Measurements from ENCODE around the gene ATOH7. TPM values are rescaled to one million over a fixed set of nuclear protein-coding genes. Genes with fewer than 3 reads are reported as not detected.
A peak's percentile ranks its signal among the peaks of the same experiment; 100 is the strongest.
"Not testable (repeated sequence)": the region's sequence is repeated elsewhere in the genome, so short reads cannot be mapped to it uniquely, and the experiment has no call there.

ATOH7 gene
- total RNA-seq (2014; rRNA removed; shearing (Covaris generic)): not detected in 2 replicates

DNA sequence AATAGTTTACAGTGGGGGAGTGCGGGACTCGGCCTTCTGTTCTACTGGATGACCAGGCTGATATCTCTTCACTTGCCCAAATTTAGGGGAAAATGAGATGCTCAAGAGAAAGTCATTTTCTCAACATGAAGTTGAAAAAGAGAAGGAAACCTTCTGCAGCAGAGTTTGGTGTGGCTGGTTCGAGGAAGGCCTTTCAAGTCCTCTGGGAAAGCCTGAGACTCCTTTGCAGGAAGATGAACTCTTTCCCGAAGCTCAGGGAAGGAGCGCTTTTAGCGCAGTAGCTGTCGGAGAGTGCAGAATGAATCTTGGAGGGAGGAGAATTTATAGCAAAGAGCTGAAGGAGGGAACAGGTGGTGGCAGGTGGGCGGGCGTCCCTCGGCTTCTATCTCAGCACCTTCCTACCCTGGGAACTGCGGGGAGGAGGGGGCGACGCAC is at the start of gene ATOH7:
Gene ATOH7, minus strand, starts transcription at position 297 of the 435 bp plus-strand sequence. CDS start 436 bp downstream, outside the sequence.
- H3K27me3 ChIP-seq (replicated peaks): peaks cover 22% of the 10 kb centered on the region
- H3K4me3 ChIP-seq: peak within 1 kb of the TSS; percentile 46
- no peaks in the 10 kb centered on the region for H3K9me3 ChIP-seq (replicated peaks)
- no peak within 1 kb of the TSS for H3K27ac ChIP-seq
- DNase-seq (ENCODE audit: low read depth in 1 of 2, low spot score in 2 of 2): no peak
- peaks cover 11% of the 10 kb centered on the region for H3K4me1 ChIP-seq (replicated peaks)
- H3K36me3 ChIP-seq: no peaks in the 10 kb centered on the region

DNA sequence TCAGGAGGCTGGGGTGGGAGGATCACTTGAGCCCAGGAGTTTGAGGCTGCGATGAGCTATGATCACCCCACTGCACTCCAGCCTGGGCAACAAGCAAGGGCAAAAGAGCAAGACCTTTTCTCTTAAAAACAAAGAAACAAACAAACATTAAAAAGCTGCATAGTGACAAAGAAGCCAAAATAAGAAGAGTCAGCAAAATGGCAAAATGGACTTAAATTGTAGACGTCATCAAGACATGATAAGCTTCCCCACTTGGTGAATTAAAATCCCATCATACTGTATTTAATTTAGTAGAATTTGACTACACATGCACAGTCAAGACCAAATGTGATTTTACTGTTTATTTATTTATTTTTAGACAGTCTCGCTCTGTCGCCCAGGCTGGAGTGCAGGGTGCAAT is 48.8 kb upstream of the ATOH7 start:
- Histone ChIP-seq H3K27me3 (replicated peaks) (no peaks in the 10 kb centered on the region), H3K4me1 (replicated peaks) (peaks cover 13% of the 10 kb centered on the region), H3K36me3 (no peaks in the 10 kb centered on the region), H3K27ac (no peak overlapping the region), H3K9me3 (replicated peaks) (peaks cover 2% of the 10 kb centered on the region; the same call in 1 of the 2 replicates), H3K4me3 (no peak overlapping the region)
- no peak for DNase-seq (ENCODE audit: low read depth in 1 of 2, low spot score in 2 of 2)

DNA sequence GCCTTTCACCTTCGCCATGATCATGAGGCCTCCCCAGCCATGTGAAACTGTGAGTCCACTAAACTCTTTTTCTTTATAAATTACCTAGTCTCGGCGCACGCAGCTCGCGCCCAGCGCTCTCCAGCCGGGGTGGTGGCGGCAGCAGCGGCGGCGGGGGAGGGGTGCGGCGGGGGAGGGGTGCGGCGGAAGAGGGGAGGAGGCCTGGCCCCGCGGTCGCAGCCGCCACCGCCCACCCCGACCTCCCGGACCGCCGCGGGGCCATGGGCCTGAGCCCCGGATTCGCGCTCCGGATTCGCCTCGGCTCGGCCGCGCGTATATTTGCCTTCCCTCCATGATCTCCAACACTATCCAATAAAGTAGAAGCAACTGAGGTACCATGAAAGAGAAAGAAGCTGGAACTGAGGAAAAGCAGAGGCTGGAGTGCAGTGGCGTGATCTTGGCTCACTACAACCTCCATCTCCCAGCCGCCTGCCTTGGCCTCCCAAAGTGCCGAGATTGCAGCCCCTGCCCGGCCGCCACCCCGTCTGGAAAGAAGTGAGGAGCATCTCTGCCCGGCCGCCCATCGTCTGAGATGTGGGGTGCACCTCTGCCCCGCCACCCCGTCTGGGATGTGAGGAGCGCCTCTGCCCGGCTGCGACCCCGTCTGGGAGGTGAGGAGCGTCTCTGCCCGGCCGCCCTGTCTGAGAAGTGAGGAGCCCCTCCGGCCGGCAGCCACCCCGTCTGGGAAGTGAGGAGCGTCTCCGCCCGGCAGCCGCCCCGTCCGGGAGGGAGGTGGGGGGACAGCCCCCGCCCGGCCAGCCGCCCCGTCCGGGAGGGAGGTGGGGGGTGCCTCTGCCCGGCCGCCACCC is 47.2 kb upstream of the ATOH7 start:
- not testable (repeated sequence) for H3K36me3 ChIP-seq; DNase-seq (ENCODE audit: low read depth in 1 of 2, low spot score in 2 of 2); H3K4me1 ChIP-seq (replicated peaks); H3K27ac ChIP-seq; H3K27me3 ChIP-seq (replicated peaks); H3K9me3 ChIP-seq (replicated peaks); H3K4me3 ChIP-seq

- H3K4me3 ChIP-seq; H3K36me3 ChIP-seq; H3K27ac ChIP-seq; H3K27me3 ChIP-seq (replicated peaks); DNase-seq (ENCODE audit: low read depth in 1 of 2, low spot score in 2 of 2); H3K4me1 ChIP-seq (replicated peaks); H3K9me3 ChIP-seq (replicated peaks): not testable (repeated sequence)
These were observed 45.9 kb upstream of the ATOH7 start for GRCh38 chr10:68277814-68278213.

DNA sequence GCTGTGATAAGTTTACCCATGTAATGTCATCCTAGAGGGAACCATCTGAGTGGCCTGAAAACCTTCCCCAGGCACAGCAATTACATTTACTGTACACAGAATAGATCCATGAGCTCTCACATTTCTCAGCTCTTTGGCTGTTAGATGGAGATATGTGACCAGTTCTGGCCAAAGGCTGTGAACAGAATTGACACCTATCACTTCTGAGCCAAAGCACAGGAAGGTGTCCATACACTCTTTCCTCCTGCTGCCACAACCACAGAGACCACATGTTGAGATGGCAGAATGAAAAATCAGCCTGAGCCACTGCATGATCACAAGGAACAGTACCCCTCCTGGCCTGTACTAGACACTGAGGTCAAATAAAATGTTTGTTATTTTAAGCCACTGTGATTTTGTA is 44.3 kb upstream of the ATOH7 start:
- Histone ChIP-seq H3K27ac (no peak overlapping the region), H3K4me3 (no peak overlapping the region), H3K36me3 (no peaks in the 10 kb centered on the region)

GRCh38 chr10:68275600-68276126 is 43.8 kb upstream of the ATOH7 start:
- Histone ChIP-seq H3K4me1 (replicated peaks) (peaks cover 11% of the 10 kb centered on the region), H3K36me3 (no peaks in the 10 kb centered on the region), H3K9me3 (replicated peaks) (peaks cover 2% of the 10 kb centered on the region; the same call in 1 of the 2 replicates), H3K4me3 (no peak overlapping the region), H3K27me3 (replicated peaks) (no peaks in the 10 kb centered on the region), H3K27ac (no peak overlapping the region)
- no peak for DNase-seq (ENCODE audit: low read depth in 1 of 2, low spot score in 2 of 2)

More for the DNA sequence above, 44.3 kb upstream of the ATOH7 start:
- H3K27me3 ChIP-seq (replicated peaks): no peaks in the 10 kb centered on the region
- DNase-seq (ENCODE audit: low read depth in 1 of 2, low spot score in 2 of 2): no peak
- peaks cover 2% of the 10 kb centered on the region; the same call in 1 of the 2 replicates for H3K9me3 ChIP-seq (replicated peaks)
- peaks cover 6% of the 10 kb centered on the region for H3K4me1 ChIP-seq (replicated peaks)

DNA sequence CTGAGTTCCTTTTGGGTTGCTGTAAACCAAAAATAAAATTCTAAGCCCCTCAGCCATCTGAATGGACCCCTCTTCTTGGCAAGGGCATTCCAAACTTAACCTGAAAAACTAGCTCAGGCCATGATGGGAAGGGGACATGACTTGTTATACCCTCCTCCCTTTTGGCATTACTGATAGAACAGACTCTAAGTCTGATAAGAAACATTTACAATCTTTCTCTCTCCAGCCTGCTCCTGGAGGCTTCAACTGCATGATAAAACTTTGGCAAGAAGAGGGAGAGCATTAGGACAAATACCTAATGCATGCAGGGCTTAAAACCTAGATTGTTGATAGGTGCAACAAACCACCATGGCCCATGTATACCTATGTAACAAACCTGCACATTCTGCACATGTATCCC is 40.9 kb upstream of the ATOH7 start:
- Histone ChIP-seq H3K27ac (no peak overlapping the region), H3K4me3 (no peak overlapping the region), H3K27me3 (replicated peaks) (no peaks in the 10 kb centered on the region), H3K4me1 (replicated peaks) (peaks cover 13% of the 10 kb centered on the region), H3K36me3 (no peaks in the 10 kb centered on the region), H3K9me3 (replicated peaks) (peaks cover 2% of the 10 kb centered on the region; the same call in 1 of the 2 replicates)
- DNase-seq (ENCODE audit: low read depth in 1 of 2, low spot score in 2 of 2): no peak

GRCh38 chr10:68271196-68271882 is 39.4 kb upstream of the ATOH7 start:
- Histone ChIP-seq H3K4me3 (no peak overlapping the region), H3K27ac (no peak overlapping the region), H3K36me3 (no peaks in the 10 kb centered on the region), H3K4me1 (replicated peaks) (peaks cover 13% of the 10 kb centered on the region), H3K9me3 (replicated peaks) (no peaks in the 10 kb centered on the region), H3K27me3 (replicated peaks) (no peaks in the 10 kb centered on the region; the same call in 1 of the 2 replicates)
- DNase-seq (ENCODE audit: low read depth in 1 of 2, low spot score in 2 of 2): peak in 1 of 2 experiments; percentile 54

- H3K4me1 ChIP-seq (replicated peaks): peaks cover 13% of the 10 kb centered on the region
- H3K9me3 ChIP-seq (replicated peaks): no peaks in the 10 kb centered on the region
- no peak overlapping the region for H3K4me3 ChIP-seq
- no peaks in the 10 kb centered on the region for H3K36me3 ChIP-seq
- H3K27ac ChIP-seq: no peak overlapping the region
- no peak for DNase-seq (ENCODE audit: low read depth in 1 of 2, low spot score in 2 of 2)
- H3K27me3 ChIP-seq (replicated peaks): no peaks in the 10 kb centered on the region; the same call in 1 of the 2 replicates
These were observed 37.8 kb upstream of the ATOH7 start for GRCh38 chr10:68269562-68270290.

DNA sequence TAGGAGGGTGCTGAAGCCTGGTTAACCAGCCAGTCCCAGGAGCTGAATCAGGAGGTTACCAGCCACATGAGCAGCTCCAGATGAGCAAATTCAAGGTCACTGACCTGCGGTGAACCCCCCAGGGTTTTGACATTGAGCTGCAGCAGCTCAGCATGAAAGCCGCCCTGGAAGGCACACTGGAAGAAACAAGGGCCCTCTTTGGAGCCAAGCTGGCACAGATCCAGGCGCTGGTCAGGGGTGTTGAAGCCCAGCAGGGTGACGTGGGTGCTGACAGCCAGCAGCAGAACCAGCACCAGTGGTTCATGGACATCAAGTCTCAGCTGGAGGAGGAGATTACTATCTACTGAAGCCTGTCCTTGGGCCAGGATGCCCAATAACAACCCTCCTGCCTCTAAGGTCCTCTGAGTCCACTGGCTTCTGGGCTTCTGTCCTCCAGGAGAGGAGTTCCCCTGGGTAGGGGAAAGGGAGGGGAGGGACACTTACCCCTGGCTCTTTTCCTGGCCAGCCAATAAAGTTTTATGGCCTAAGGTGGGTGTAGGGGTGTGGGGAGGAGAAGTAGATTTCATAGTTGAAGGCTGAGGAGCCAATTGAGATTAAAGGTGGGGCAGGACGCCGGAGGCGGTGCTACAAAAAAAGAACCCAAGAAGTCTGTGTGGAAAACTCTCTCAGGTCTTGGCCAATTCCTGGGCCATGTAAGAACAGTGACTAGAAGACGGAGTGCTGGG is 29.4 kb upstream of the ATOH7 start:
- H3K36me3 ChIP-seq: no peaks in the 10 kb centered on the region
- H3K9me3 ChIP-seq (replicated peaks): no peaks in the 10 kb centered on the region
- H3K27me3 ChIP-seq (replicated peaks): peaks cover 3% of the 10 kb centered on the region; the same call in 1 of the 2 replicates
- DNase-seq (ENCODE audit: low read depth in 1 of 2, low spot score in 2 of 2): no peak
- H3K27ac ChIP-seq: no peak overlapping the region
- H3K4me1 ChIP-seq (replicated peaks): no peaks in the 10 kb centered on the region
- no peak overlapping the region for H3K4me3 ChIP-seq

DNA sequence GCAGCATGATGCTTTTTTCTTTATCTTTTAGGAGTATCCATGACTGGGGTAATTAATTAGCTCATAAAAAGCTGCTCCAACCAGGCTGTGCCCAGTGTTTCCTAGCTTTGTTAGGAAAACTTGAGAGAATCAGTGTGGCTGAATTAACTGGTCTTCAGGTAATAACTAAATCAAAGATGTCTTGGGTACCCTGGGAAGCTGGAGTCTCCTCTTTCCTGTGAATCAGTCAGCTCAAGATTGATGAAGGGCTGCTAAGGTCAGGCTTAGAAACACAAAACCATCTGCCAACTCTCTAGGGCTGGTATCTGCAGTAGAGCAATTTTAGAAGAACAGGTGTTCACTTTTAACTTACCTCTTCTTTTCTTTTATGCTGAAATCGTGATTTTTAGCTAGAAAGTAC is 21.4 kb upstream of the ATOH7 start:
- Histone ChIP-seq H3K4me1 (replicated peaks) (no peaks in the 10 kb centered on the region), H3K27ac (no peak overlapping the region), H3K9me3 (replicated peaks) (no peaks in the 10 kb centered on the region), H3K4me3 (no peak overlapping the region), H3K27me3 (replicated peaks) (peaks cover 12% of the 10 kb centered on the region; the same call in 1 of the 2 replicates), H3K36me3 (no peaks in the 10 kb centered on the region)
- DNase-seq (ENCODE audit: low read depth in 1 of 2, low spot score in 2 of 2): no peak

GRCh38 chr10:68251625-68252495 is 19.9 kb upstream of the ATOH7 start:
- no peak overlapping the region for H3K4me3 ChIP-seq
- H3K27ac ChIP-seq: no peak overlapping the region
- H3K9me3 ChIP-seq (replicated peaks): no peaks in the 10 kb centered on the region
- H3K36me3 ChIP-seq: no peaks in the 10 kb centered on the region
- peaks cover 9% of the 10 kb centered on the region; the same call in 1 of the 2 replicates for H3K27me3 ChIP-seq (replicated peaks)
- DNase-seq (ENCODE audit: low read depth in 1 of 2, low spot score in 2 of 2): no peak
- H3K4me1 ChIP-seq (replicated peaks): no peaks in the 10 kb centered on the region

Data from SJSA1 (cell line).